NOMO-1 treated with dmso at 0.1 percent for 144 hours (cell line): ENCODE results near the gene CRYBB1.
A peak's percentile ranks its signal among the peaks of the same experiment; 100 is the strongest.

Source experiments
- DNase-seq: peaks from one replicate; lab custom pipeline; 2025; ENCODE audit not compliant: unreplicated experiment; lab: John Stamatoyannopoulos, UW

CRYBB1 gene

GRCh38 chr22:26617271-26618199 lies at the start of gene CRYBB1:
Gene CRYBB1, minus strand, starts transcription at chr22:26618027. Its CDS starts 1,708 bp downstream, at chr22:26616319.
- DNase-seq, result peak; percentile 55

- DNase-seq, result no peak
Measured at GRCh38 chr22:26667140-26667539, 49.3 kb upstream of the CRYBB1 start.

- DNase-seq, result no peak
Measured at GRCh38 chr22:26665813-26666231, 48.0 kb upstream of the CRYBB1 start.

- DNase-seq, result no peak
Measured at GRCh38 chr22:26663374-26663923, 45.6 kb upstream of the CRYBB1 start.

GRCh38 chr22:26662160-26662559 lies 44.3 kb upstream of the CRYBB1 start:
- DNase-seq, result no peak

GRCh38 chr22:26660961-26661578 lies 43.2 kb upstream of the CRYBB1 start:
- DNase-seq, result no peak

- no peak for DNase-seq
Measured at GRCh38 chr22:26660356-26660755, 42.5 kb upstream of the CRYBB1 start.

- peak; percentile 30 for DNase-seq
Measured at GRCh38 chr22:26658671-26659478, 41.0 kb upstream of the CRYBB1 start.

- DNase-seq, result no peak
Measured at GRCh38 chr22:26658161-26658560, 40.3 kb upstream of the CRYBB1 start.

GRCh38 chr22:26656891-26657851 lies 39.3 kb upstream of the CRYBB1 start, which contains the start of gene MIAT:
Gene MIAT, plus strand, starts transcription at chr22:26657588.
- no peak for DNase-seq

GRCh38 chr22:26651815-26652214 lies 34.0 kb upstream of the CRYBB1 start:
- no peak for DNase-seq

GRCh38 chr22:26650722-26651421 lies 33.0 kb upstream of the CRYBB1 start:
- no peak for DNase-seq

- DNase-seq, result peak; percentile 67
Measured at GRCh38 chr22:26648528-26649388, 30.9 kb upstream of the CRYBB1 start.

- DNase-seq, result no peak
Measured at GRCh38 chr22:26648011-26648497, 30.2 kb upstream of the CRYBB1 start.

GRCh38 chr22:26646158-26646557 lies 28.3 kb upstream of the CRYBB1 start:
- DNase-seq, result no peak

GRCh38 chr22:26643418-26644100 lies 25.7 kb upstream of the CRYBB1 start:
- DNase-seq, result no peak
